ENCODE results near the gene PRKACA.

The PRKACA gene

GRCh38 chr19:14115756-14116155 lies 1.8 kb downstream of the PRKACA start:
- no peak for DNase-seq

- DNase-seq, result no peak
Measured at GRCh38 chr19:14114854-14115253, 2.7 kb downstream of the PRKACA start.

DNA sequence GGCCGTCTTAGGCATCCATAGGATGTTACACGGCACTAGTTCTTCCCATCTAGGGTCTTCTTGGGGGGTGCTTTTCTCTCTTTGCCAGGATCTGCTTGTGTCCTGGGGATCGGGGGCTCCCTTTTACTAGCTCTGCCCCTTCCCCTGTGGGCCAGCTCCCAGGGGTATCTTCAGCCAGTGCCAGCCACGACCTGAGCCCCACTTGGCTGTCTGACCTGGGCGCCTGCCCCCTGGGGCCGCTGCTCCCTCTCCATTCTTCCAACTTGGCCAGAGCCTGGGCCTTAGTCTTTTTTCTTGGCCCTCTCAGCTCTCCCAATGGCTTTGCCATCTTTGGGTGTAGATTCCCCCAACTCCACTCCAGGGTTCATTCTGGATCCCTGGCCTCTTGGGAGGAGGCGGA lies 3.1 kb downstream of the PRKACA start:
- DNase-seq, result no peak

DNA sequence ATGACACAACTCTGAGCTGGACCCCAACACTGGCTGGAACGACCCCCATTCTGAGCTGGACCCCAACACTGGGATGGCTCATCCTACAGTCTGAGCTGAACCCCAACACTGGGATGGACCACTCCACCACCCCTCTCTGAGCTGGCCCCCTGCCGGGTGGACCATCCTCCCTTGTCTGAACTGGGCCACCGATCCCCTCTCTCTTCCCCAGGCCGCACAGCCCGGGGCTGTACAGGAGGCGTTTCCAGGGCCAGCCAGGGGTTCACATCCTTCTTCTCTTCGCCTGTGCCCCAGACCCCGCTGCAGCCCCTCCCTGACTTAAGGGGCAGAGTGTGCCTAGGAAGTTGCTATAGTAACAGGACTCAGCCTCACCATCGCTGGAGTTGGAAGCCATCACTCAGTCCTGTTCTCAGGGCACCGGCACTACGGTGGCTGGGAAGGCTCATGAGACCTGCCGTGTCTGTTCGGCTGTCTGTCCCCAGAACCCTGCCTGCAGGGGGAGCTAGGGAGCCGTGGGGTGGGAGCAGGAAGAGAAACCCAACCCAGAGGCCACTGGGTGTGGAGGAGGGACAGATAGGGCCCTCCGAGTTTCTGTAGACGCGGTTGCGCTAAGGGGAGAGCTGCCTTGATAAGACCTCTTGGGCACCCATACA lies 3.7 kb downstream of the PRKACA start:
- no peak for DNase-seq

DNA sequence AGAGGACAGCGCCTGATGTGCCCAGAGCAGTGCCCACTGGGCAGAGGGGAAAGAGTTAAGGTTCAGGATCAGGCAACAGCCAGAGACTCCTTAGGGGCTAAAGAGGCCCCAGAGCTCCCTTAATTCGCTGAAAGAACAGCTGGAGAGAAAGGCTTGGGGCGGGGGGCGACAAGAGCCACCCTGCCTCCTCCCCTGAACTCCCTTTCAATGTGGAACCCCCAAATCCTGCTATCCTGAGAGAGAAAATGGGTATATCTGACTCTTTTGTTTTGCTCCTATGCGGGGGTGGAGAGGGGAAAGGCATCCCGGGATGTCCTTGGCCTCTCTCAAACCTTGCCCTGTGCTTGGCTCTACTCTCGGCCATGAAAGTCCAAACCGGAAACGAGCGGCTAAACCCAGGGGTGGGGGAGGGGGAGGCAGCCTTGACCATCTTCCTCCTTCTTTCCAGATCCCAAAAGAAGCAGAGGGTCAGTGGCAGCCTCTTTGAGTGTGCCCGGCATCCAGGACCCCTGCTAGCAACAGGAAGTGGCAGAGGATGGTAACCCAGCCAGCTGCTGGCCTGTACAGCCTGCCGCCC lies 4.7 kb downstream of the PRKACA start:
- no peak for DNase-seq

- DNase-seq, result no peak
Measured at GRCh38 chr19:14112051-14112808, 5.3 kb downstream of the PRKACA start.

DNA sequence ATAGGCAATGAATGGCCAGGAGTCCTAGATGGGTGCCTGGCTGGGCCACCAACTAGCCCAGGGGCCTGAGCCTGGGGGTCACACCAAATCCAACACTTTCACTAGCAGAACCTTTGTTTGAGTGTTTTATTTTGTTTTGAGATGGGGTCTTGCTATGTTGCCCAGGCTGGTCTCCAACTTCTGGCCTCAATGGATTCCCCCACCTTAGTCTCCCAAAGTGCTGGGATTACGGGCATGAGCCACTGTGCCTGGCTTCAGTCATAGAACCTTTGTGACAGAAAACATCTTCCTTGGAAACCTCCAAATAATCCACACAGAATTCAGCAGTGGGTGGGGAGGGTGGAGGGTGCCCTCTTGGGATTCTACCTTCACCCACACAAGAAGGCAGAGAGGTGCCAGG lies 6.1 kb downstream of the PRKACA start:
- no peak for DNase-seq

- no peak for DNase-seq
Measured at GRCh38 chr19:14110650-14111049, 6.9 kb downstream of the PRKACA start.

DNA sequence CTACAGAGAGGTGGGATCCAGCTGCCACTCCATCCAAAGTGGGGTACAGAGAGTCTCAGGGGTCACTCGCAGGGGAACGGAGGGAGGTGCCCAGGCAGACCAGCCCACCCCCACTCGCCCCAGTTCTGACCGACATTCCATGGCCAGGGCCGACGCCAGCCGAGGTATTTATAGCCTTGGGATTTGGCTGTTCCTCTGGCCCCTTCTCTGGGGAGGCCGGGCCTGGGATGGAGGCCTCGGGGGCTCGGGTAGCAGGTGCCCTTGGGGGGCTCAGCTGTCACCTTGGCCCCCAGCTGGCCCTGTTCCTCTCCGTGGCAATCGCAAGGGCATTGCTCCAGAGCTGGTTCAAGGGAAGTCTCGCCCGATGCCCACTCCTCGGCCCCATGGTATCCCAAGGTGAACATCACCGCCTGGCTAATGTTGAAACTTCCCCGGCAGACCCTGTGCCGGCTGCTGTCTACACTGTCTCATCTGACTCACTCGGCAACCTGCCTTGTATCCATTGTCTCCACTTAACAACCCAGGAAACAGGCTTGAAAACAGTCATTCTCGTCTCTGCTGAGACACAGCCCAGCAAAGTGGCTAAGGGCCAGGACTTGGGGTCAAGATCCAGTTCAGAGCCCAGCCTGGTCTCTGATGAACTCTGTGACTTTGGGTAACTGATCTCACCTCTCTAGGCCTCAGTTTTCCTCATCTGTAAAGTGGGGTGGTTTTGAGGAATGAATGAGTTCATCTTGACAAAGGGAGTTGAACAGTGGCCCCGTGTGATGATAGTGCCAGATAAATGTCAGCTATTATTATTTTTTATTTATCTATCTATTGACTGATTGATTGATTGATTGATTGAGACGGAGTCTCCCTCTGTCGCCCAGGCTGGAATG lies 9.7 kb downstream of the PRKACA start:
- DNase-seq, result no peak

GRCh38 chr19:14106840-14107239 lies 10.7 kb downstream of the PRKACA start:
- DNase-seq, result no peak

DNA sequence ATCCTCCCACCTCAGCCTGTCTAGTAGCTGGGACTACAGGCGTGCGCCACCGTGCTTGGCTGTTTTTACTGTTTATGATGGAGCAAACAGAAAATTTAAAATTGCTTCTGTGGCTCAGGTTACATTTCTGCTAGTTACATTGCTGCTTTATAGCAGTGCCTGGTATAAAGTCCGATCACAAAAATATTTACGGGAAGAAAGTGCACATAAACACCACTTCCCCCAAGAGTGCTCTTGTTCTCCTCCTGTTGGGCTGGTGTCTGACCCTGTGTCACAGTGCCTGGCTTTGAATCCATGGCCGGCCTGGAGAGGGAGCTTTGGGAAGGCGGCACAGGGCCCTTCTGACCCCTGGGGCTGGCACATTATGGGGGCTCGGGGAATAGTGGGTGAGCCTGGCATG lies 11.9 kb downstream of the PRKACA start:
- no peak for DNase-seq

DNA sequence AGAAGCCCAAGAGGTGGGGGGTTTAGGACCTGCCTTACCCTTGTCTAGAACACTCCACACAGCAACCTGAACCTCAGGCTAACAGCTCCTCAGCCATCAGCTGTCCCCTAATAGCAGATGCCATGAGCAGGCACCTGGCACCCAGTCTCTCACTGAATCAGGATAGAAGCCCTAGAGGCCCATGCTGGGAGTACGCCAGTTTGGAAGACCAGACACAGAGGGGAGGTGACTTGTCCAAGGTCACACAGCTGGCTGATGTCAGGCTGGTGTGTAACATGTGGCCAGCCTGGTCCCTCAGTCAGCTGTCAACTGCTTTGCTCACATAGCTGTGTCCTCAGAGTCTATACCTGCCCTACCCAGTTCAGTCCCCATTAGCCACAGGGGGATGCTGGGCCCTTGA lies 14.3 kb downstream of the PRKACA start:
- no peak for DNase-seq

- no peak for DNase-seq
Measured at GRCh38 chr19:14102756-14103155, 14.8 kb downstream of the PRKACA start.

DNA sequence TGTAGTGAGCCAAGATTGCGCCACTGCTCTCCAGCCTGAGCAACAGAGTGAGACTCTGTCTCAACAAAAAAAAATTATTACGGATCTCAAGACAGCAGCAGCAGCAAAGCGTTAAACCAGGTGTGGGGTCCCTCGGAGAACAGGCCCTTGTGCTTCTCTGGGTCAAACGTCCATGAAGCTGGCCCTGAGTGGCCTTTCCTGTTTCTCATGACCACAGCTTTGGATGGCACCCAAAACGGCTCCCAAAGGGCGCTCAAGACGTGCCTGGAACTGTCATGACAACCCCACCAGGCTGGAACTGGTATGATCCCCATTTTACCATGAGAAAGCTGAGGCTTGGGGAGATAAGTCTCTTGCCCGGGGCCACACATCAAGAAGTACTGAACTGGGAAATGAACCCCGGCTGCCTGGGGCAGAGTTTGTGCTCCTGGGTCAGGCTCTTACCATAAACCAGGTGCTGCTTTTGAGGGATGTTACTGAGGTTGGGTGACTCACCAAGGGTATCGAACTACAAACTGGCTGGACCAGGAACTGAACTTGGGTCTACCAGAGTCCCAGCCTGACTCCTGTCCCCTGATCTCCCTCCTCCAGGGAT lies 15.4 kb downstream of the PRKACA start:
- DNase-seq, result no peak

DNA sequence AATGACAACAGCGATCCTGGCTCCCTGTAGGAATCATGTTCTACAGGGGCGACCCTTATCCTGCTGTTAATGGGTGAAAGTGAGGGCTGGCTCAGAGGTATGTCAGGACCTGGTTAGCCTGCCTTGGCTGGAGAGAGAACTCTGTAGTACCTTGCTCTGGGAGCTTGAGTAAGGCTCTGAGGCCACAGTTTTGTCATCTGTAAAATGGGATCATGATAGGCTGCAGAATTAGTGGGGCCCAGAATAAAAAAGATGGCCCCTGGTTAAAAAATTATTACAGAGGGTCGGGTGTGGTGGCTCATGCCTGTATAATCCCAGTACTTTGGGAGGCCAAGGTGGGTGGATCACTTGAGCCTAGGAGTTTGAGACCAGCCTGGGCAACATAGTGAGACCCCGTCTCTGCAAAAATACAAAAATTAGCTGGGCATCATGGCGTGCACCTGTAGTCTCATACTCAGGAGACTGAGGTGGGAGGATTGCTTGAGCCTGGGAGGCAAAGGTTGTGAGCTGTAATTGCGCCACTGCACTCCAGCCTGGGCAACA lies 16.5 kb downstream of the PRKACA start:
- DNase-seq, result no peak

- no peak for DNase-seq
Measured at GRCh38 chr19:14097532-14098151, 19.9 kb downstream of the PRKACA start.

GRCh38 chr19:14096272-14096992 lies 21.1 kb downstream of the PRKACA start:
- DNase-seq, result no peak

GRCh38 chr19:14094854-14095253 lies 22.7 kb downstream of the PRKACA start:
- no peak for DNase-seq

- no peak for DNase-seq
Measured at GRCh38 chr19:14093117-14093823, 24.3 kb downstream of the PRKACA start.

- DNase-seq, result no peak
Measured at GRCh38 chr19:14091813-14092462, 25.6 kb downstream of the PRKACA start.

All from amniotic stem cell (primary cell).